Activated CD4-positive, alpha-beta T cell treated with anti-CD3 and anti-CD28 coated beads, Interleukin-2, amount 50 U/mL, for 1 hour (primary cell): ENCODE data around the gene GABBR2.
"Not testable (repeated sequence)": the region's sequence is repeated elsewhere in the genome, so short reads cannot be mapped to it uniquely, and the experiment has no call there.

ENCODE experiments used
- DNase-seq: peaks from one replicate; pipeline ENCODE4 v3.0.0-alpha.2; 2020

Gene GABBR2

GRCh38 chr9:98465799-98466198 is 242.9 kb downstream of the GABBR2 start:
- no peak for DNase-seq

DNA sequence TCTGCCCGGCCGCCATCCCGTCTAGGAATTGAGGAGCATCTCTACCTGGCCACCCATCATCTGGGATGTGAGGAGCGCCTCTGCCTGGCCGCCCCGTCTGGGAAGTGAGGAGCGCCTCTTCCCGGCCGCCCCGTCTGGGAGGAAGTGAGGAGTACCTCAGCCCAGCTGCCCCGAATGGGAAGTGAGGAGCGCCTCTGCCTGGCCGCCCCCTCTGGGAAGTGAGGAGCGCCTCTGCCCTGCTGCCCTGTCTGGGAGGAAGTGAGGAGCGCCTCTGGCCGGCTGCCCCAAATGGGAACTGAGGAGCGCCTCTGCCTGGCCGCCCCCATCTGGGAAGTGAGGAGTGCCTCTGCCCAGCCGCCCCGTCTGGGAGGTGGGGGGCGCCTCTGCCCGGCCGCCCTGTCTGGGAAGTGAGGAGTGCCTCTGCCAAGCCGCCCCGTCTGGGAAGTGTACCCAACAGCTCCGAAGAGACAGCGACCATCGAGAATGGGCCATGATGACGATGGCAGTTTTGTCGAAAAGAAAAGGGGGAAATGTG is 244.5 kb downstream of the GABBR2 start:
- DNase-seq: not testable (repeated sequence)

DNA sequence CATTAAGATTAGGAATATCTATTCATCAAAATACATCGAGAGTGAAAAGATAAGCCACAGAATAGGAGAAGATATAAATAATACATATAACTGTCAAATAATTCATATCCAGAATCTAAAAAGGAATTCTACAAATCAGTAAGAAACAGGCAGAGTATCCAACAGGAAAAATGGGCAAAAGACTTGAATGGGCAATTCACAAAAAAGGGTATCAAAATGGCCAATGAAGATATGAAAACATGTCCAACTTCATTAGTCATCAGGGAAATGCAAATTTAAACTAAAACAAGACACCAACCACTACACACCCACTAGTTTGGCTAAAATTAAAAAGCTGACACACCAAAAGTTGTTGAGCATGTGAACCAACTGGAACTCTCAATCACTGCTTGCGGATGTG is 246.4 kb downstream of the GABBR2 start:
- DNase-seq: no peak

- DNase-seq: no peak
Observed at GRCh38 chr9:98460704-98461103, 248.0 kb downstream of the GABBR2 start.

DNA sequence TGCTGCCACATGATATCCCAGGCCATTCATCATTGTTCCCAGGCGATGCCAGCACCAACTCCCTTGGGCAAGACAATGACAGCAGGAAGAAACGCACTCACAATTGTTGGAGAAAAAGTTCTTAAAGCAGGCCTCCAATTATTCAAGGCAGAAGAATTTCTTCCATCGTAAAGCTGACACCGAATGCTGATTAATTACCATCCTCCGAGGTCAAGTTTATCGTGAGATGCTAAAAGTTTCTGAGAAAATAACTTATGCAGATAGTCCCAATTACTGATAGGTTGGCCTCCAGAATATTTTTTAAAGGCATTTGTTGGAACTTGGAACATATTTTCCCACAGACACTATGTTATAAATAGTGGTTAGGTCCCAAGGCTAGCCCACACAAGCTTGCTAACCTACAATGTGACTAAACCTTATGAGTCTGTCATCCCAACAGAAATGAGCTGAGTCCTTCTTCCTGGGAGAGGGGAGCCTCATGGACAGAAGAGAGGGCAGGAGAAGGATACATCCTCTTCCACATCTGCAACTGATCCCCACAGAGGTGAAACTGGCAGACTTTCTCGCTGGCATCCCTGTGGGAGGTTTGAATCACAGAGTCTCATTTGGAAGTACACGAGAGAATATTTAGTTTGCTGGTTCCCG is 250.9 kb downstream of the GABBR2 start:
- no peak for DNase-seq

DNA sequence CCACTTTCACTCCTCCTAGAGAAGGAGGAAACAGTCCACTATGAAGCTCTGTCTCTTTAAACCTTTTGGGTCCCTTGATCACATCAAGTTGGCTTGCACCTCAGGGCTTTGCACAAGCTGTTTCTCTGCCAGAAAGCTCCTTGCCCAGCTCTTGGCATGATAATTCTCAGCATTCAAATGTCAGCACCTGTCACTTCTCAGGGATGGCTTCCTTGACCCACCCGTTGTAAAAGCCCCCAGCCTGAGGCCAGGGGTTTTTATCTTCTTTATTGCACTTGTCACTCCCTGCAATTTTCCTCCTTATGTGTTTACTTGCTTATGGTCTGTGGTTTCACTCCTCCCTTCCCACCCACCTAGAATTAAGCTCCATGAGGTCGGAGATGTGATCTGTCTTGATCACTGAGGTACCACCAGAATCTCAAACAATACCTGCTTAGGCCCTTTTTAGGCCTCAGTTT is 252.6 kb downstream of the GABBR2 start:
- DNase-seq: no peak

GRCh38 chr9:98455256-98456155 is 253.2 kb downstream of the GABBR2 start:
- no peak for DNase-seq

DNA sequence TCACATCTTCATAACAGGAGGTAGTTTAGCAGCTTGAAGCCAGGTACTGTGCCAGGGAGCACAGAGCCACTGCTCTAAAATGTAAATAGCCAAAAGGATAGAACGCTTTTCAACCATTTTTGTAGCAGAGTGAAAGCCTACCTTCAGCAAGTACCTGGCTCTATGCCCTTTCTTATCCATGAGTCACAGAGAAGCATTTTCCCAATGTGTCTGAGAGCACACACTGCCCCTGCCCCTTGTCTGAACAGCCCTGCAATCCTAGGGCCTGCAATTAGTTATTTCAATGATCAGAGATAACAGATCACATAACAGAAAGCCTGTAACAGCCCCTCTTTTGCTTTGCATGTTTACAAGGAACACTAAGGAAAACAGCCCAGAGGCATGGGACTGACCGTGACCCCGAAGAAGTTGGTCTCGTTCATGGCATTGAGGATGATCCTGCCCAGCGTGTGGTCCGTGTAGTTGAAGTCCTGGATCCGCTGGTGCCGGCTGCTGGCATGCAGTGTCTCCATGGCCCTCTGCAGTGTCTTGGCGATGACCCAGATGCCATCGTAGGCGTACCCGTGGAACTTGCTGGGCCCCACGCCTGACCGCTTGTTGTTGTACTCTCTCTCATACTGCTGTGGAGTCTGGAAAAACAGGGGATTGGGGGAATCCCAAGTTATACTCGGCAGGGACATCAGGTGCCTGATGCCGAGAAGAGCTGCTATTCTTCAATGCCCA is 255.0 kb downstream of the GABBR2 start:
- no peak for DNase-seq

DNA sequence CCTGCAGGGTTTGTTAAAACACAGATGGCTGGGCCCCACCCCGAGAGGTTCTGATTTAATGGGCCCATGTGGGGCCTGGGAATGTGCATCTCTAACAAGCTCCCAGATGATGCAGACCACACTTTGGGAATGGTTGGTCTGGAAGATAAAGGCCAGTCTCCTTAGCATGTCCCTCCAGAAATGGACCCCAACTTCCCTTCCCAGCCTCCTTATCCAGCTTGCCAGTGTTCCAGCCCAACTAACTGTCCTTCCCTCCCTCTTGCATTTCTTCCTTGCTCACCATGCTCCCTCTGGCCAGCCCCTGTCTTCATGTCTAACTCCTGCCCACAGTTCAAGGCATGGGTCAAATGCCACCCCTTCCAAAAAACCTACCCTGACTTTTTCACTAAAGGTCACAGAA is 257.2 kb downstream of the GABBR2 start:
- DNase-seq: no peak

DNA sequence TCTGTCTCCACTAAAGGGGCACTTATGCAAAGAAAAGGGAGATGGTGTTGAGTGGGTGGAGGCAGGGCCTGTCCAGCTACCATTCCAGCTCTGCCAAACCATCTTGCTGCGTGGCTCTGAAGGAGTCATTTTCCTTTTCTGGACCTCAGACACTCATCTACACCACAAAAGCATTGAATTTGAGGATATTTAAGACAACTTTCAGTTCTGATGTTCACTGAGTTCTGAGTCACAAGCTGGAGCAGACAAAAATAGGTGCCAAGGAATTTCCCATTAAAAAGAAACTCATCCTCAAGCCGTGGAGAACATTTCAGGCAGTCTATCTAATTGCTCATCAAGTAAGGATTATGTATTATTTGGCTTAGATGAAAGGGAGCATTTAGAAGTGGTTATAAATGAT is 258.2 kb downstream of the GABBR2 start:
- no peak for DNase-seq

GRCh38 chr9:98449871-98450270 is 258.9 kb downstream of the GABBR2 start:
- no peak for DNase-seq

DNA sequence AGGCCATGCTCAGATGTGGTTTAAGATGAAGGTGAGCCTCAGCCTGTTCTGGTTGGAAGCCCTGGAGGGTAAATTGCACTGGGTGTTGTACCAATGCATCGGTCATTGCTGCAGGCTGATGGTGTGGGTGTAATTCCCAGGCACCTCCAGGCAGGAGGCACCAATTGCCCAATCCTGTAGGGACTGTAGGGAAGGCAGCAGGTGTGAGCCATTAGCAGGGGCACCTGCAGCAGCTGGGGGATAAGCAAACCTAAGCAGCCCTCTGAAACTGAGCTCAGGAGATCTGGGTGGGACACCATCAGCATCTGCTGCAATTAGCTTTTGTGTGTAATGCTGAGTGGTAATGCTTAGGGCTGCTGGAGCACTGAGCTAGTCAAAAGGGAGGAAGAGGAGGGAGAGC is 263.2 kb downstream of the GABBR2 start:
- no peak for DNase-seq

GRCh38 chr9:98444601-98445000 is 264.1 kb downstream of the GABBR2 start:
- no peak for DNase-seq

DNA sequence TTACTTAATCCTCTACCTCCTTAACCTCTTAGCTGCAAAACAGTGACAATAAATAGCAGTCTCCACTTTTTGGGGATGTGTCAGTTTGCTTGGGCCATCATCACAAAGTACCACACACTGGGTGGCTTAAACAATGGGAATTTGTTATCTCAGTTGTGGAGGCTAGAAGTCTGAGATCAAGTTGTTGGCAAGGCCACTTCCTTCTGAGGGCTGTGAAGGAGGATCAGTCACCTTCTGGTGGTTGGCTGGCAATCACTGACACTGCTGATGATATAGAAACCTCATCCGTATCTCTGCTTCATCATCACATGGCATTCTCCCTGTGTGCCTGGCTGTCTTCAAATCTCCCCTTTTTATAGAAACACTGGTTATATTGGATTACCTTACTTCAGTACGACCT is 266.2 kb downstream of the GABBR2 start:
- DNase-seq: no peak

GRCh38 chr9:98442114-98442513 is 266.6 kb downstream of the GABBR2 start:
- no peak for DNase-seq

DNA sequence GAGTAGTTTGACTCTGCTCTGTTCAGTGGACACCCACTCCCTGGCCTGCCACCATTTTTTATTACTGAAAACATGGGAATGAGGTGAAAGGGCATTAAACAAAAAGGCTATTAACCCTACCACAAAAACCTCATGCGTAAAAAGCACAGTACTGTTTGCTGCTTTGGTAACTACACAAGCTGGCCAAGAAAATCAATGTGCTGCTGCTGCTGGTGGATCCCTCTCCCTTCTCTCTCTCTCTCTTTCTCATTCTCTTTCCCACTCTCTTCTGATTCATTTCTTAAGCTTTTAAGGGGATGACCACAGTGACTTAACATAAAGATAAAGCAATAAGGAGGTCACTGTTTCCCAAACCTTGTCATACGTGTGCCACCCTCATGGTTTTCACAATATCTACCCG is 270.1 kb downstream of the GABBR2 start:
- DNase-seq: no peak

DNA sequence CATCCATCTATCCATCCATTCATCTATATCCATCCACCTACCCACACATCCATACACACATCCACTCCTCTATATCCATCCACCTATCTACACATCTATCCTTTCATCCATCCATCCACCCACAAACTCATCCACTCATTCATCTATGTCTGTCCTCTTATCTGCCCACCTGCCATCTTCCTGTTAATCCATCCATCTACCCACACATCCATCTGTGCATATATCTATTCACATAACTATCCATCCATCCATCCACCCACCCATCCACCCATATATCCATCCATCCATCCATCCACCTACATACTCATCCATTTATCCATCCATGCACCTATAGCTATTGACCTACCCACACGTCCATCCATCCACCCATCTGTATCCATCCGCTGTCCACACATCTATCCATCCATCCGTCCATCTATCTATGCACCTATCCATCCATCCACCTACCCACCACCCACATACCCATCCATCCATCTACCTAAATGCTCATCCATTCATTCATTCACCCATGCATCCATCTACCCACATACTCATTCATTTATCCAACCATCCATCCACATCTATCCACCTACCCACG is 271.2 kb downstream of the GABBR2 start:
- no peak for DNase-seq

DNA sequence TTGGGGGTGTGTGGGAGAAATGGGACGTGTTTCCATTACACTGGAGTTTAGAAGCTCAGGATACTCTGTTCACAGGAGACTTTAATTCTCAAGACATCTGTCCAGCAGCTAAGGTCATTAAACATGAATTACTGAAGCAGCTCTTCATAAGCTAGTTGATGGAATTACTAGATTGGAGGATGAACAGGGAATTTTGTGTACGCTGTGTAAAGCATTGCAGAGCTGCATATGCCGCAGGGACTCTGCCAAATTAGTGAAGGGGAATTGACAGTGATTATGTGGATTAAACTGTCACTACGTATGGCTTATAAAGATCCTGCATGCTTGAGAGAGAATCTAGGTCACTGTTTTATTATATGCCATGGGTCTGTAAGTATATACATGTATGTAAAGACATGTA is 275.8 kb downstream of the GABBR2 start:
- no peak for DNase-seq

DNA sequence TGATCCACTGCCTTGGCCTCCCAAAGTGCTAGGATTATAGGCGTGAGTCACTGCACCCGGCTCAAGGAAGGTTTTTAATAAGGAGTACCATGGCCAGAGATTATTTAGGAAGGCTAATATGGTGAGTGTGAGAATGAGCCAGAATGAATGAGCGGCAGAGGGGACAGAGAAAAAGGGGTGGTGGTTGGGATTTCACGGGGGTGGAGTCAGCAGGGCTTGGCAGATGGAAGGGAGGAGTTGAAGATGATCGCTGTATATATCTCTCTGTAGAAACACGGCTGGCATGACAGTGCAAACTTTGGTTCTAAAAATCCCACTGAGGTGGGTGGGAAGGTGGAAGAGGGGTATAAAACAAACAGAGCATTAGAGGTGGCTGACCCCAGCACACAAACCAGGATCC is 276.6 kb downstream of the GABBR2 start:
- DNase-seq: no peak

- DNase-seq: no peak
Observed at GRCh38 chr9:98430535-98431292, 278.0 kb downstream of the GABBR2 start.

GRCh38 chr9:98429613-98430012 is 279.1 kb downstream of the GABBR2 start:
- no peak for DNase-seq

DNA sequence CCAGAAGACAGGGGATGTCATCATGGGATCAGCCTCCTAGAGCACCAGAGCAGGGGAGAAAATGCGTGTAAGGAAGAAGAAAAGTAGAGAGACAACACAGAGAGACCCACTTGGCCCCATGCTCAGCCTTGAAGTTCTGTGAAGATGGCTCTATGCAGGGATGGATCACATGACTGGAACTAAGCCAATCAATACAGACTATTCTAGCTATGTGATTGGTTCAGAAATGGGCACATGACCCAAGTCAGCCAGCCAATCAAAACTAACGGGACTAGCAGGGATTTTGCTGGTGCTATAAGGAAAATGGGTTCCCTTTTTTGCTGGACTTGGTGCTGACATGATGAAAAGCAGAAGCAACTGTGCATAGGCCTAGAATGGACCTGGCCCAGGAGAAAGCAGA is 280.3 kb downstream of the GABBR2 start:
- no peak for DNase-seq
